Smooth muscle cell (in vitro differentiated cells): ENCODE measurements around the gene MYBPHL. TPM values are rescaled to one million over a fixed set of nuclear protein-coding genes. Genes with fewer than 3 reads are reported as not detected.
A peak's percentile ranks its signal among the peaks of the same experiment; 100 is the strongest.
"Not testable (repeated sequence)": the region's sequence is repeated elsewhere in the genome, so short reads cannot be mapped to it uniquely, and the experiment has no call there.

Experiments
- DNase-seq: peaks from one replicate; lab custom pipeline; 2025; ENCODE audit not compliant: unreplicated experiment; lab: John Stamatoyannopoulos, UW
- H2AFZ ChIP-seq: fragments of 200-600 bp; sonication (generic); 2 replicates; pipeline ENCODE4 v1.6.0; 2016; ENCODE audit warnings: antibody characterized with exemption, low read depth, mild to moderate bottlenecking
- H3F3A ChIP-seq: fragments of 200-600 bp; sonication (generic); 2 replicates; pipeline ENCODE4 v1.6.0; 2017; ENCODE audit warnings: antibody characterized with exemption, low read depth
- H3K27ac ChIP-seq: fragments of 200-600 bp; sonication (generic); 2 replicates; pipeline ENCODE4 v1.5.1; 2016; ENCODE audit warnings: low read depth, mild to moderate bottlenecking
- H3K27me3 ChIP-seq: fragments of 200-600 bp; sonication (generic); 2 replicates; pipeline ENCODE4 v1.6.1; 2016; ENCODE audit warnings: low read depth, mild to moderate bottlenecking
- H3K36me3 ChIP-seq: fragments of 200-600 bp; sonication (generic); 2 replicates; pipeline ENCODE4 v1.5.1; 2016; ENCODE audit warnings: low read depth
- H3K4me1 ChIP-seq: fragments of 200-600 bp; sonication (generic); 2 replicates; pipeline ENCODE4 v1.5.1; 2016; ENCODE audit warnings: low read depth
- H3K4me2 ChIP-seq: fragments of 200-600 bp; sonication (generic); 2 replicates; pipeline ENCODE4 v1.6.0; 2016; ENCODE audit warnings: mild to moderate bottlenecking
- H3K4me3 ChIP-seq: fragments of 200-600 bp; sonication (generic); 2 replicates; pipeline ENCODE4 v1.5.1; 2016; ENCODE audit warnings: mild to moderate bottlenecking
- H3K79me2 ChIP-seq: fragments of 200-600 bp; sonication (generic); 2 replicates; pipeline ENCODE4 v1.6.0; 2016; ENCODE audit warnings: low read depth, mild to moderate bottlenecking
- H3K9ac ChIP-seq: fragments of 200-600 bp; sonication (generic); 2 replicates; pipeline ENCODE4 v1.6.0; 2016; ENCODE audit warnings: low read depth
- H3K9me3 ChIP-seq: fragments of 200-600 bp; sonication (generic); replicated peaks from 2 replicates; pipeline ENCODE4 v1.5.1; 2016; ENCODE audit warnings: low read depth
- H4K20me1 ChIP-seq: fragments of 200-600 bp; sonication (generic); 2 replicates; pipeline ENCODE4 v1.6.0; 2016; ENCODE audit warnings: low read depth
- WGBS: methylation state at CpG from one replicate; pipeline ENCODE4 v1.1.7; 2016; ENCODE audit warnings: low lambda C conversion rate; 5-methylcytosine and 5-hydroxymethylcytosine counted together
- polyA plus RNA-seq: library from polyadenylated mRNA; unstranded; fragments of >200 nt; fragmentation: Nextera tagmentation; extraction: Ambion mirVana; gene quantifications from 2 replicates; pipeline ENCODE4 v1.2.1, GENCODE V29; 2016
- total RNA-seq: library from RNA; depleted of rRNA; stranded (reverse); fragments of >200 nt; gene quantifications from 2 replicates; pipeline ENCODE4 v1.2.3, GENCODE V29; 2014
- TF ChIP-seq, protein P1 (sequence below): fragments of 200-600 bp; sonication (generic); IDR thresholded peaks from 2 replicates; pipeline ENCODE4 v1.5.1; 2017; ENCODE audit warnings: borderline replicate concordance, mild to moderate bottlenecking, antibody characterized with exemption; ENCODE audit not compliant: insufficient read depth, poor library complexity, severe bottlenecking

MYBPHL gene
- total and polyA plus RNA-seq, 2 experiments from 2014 or later = not detected

DNA sequence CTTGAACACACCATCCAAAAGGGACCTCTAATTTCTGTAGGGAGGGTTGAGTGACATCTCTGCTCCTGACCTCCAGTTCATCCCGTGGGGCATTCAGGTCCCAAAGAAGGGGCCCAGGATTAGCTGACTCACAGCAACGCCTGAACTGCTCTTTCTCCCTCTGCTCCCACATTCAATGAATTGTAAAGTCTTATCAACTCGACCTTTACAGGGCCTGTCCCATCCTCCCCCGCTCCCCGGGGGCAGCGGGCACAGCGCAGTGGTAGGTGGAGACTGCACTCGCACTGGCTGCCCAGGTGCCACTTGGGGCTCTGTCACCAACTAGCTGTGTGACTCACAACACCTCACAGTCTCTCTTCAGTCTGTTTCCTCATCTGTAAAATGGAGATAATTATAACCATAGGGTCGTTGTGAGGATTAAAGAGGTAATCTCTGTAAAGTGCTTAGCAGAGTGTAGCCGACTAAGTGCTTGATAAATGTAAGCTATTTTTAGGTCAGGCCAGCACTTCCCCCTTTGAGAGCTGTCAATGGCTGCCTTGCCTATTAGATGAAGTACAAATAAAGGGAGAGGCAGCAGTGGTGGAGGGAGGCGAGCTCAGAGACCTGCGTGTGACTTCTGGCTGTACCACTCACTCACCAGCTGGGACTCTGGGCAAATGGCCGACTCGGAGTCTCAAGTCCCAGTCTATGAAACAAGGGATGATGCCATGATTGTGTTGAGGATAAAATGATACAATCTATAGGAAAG is 637 bp upstream of the MYBPHL start:
- H4K20me1 ChIP-seq = no peaks in the 10 kb centered on the region
- H2AFZ ChIP-seq = no peak overlapping the region
- no peaks in the 10 kb centered on the region for H3F3A ChIP-seq
- no peaks in the 10 kb centered on the region for H3K79me2 ChIP-seq
- no peak overlapping the region for H3K4me3 ChIP-seq
- H3K27me3 ChIP-seq = no peaks in the 10 kb centered on the region
- DNase-seq = no peak
- H3K4me2 ChIP-seq = peak overlapping the region; percentile 12
- peaks cover 23% of the 10 kb centered on the region for H3K4me1 ChIP-seq
- no peaks in the 10 kb centered on the region for H3K36me3 ChIP-seq
- TF ChIP-seq, protein P1, sequence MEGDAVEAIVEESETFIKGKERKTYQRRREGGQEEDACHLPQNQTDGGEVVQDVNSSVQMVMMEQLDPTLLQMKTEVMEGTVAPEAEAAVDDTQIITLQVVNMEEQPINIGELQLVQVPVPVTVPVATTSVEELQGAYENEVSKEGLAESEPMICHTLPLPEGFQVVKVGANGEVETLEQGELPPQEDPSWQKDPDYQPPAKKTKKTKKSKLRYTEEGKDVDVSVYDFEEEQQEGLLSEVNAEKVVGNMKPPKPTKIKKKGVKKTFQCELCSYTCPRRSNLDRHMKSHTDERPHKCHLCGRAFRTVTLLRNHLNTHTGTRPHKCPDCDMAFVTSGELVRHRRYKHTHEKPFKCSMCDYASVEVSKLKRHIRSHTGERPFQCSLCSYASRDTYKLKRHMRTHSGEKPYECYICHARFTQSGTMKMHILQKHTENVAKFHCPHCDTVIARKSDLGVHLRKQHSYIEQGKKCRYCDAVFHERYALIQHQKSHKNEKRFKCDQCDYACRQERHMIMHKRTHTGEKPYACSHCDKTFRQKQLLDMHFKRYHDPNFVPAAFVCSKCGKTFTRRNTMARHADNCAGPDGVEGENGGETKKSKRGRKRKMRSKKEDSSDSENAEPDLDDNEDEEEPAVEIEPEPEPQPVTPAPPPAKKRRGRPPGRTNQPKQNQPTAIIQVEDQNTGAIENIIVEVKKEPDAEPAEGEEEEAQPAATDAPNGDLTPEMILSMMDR = no peak
- no peak overlapping the region for H3K9ac ChIP-seq
- 31% methylated on average over 14 of the region's 14 CpGs for WGBS
- no peak overlapping the region for H3K27ac ChIP-seq
- no peaks in the 10 kb centered on the region for H3K9me3 ChIP-seq

DNA sequence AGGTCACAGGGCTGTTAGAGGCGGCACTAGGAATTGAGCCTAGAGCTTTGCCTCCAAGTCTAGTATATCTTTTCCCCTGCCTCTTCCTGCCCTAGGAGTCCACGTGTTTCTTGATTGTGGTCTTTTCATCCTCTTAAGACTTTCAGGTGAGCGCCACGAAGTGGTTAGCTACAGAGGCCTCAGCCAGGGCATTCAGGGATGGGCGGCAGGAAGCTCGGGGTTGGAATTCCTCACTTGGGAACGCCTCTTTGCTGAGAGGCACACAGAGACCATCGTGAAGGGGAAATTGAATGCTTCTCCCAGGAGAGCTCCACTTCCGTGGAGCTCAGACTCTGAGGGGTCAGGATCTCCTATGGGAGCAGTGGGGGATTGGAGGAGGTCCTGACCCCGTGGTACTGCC is 820 bp downstream of the MYBPHL start:
- H3K9me3 ChIP-seq, H3K9ac ChIP-seq, H3K4me3 ChIP-seq, H3K4me2 ChIP-seq, H2AFZ ChIP-seq, H3K27me3 ChIP-seq, H3F3A ChIP-seq, H3K27ac ChIP-seq, DNase-seq, H3K36me3 ChIP-seq, H4K20me1 ChIP-seq, H3K79me2 ChIP-seq: not testable (repeated sequence)
- WGBS = 51% methylated on average over 10 of the region's 10 CpGs
- peaks cover 23% of the 10 kb centered on the region for H3K4me1 ChIP-seq

DNA sequence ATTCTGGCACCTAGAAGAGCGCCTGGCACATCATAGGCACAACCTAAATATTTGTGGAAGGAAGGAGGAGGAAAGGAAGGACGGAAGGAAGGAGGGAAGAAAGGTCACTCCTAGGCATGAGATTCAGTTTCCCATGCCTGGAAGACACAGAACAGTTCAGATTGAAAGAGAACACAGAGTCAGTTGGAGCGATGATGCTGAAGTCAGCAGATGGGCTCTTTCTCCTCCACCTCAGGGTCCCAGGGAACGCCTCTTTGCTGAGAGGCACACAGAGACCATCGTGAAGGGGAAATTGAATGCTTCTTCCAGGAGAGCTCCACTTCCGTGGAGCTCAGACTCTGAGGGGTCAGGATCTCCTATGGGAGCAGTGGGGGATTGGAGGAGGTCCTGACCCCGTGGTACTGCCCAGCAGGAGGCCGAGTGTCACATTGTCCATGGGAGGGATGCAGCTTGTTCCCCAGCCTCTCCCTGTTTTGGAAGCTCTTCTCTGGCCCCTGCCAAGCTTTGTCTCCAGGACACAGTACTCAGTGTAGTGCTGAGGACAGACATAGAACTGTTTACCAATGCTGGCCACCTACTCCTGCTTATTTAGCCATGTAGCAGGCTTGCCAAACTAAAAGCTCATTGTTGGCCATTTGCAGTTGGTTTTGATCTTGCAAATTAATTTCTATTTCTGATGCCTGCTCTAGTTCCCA is 2.4 kb downstream of the MYBPHL start:
- WGBS = 87% methylated on average over 8 of the region's 8 CpGs
- no peak overlapping the region for H3K9ac ChIP-seq
- no peaks in the 10 kb centered on the region for H4K20me1 ChIP-seq
- no peaks in the 10 kb centered on the region for H3K9me3 ChIP-seq
- H3K27ac ChIP-seq = no peak overlapping the region
- H3F3A ChIP-seq = no peaks in the 10 kb centered on the region
- no peak overlapping the region for H2AFZ ChIP-seq
- H3K79me2 ChIP-seq = no peaks in the 10 kb centered on the region
- no peak for DNase-seq
- H3K4me3 ChIP-seq = no peak overlapping the region
- H3K27me3 ChIP-seq = no peaks in the 10 kb centered on the region
- no peak overlapping the region for H3K4me2 ChIP-seq
- TF ChIP-seq, protein P1 = no peak
- H3K4me1 ChIP-seq = peaks cover 23% of the 10 kb centered on the region
- no peaks in the 10 kb centered on the region for H3K36me3 ChIP-seq

DNA sequence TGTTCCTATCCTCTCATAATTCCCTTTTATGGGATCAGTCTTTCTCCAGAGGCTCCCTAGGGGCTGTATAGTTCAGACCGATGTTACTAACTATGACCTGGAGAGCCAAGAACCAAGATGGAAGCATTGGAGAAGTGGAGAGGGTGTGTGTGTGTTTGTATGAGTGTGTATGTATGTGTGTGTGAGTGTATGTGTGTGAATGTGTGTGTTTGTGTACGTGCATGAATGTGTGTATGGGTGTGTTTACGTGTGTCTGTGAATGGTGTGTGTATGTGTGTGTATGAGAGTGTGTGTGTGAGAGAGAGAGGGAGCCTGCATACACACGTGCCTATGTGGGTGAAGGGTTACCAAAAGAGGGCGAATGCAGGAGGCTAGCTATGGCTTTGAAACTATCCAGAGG is 4.9 kb downstream of the MYBPHL start:
- H3K9me3 ChIP-seq = no peaks in the 10 kb centered on the region
- H3F3A ChIP-seq = peaks cover 4% of the 10 kb centered on the region
- 92% methylated on average over 5 of the region's 5 CpGs for WGBS
- H3K4me2 ChIP-seq = no peak overlapping the region
- no peak overlapping the region for H3K4me3 ChIP-seq
- H3K9ac ChIP-seq = no peak overlapping the region
- no peak overlapping the region for H3K27ac ChIP-seq
- H2AFZ ChIP-seq = no peak overlapping the region
- TF ChIP-seq, protein P1 = no peak
- H4K20me1 ChIP-seq = no peaks in the 10 kb centered on the region
- no peaks in the 10 kb centered on the region for H3K36me3 ChIP-seq
- no peaks in the 10 kb centered on the region for H3K27me3 ChIP-seq
- H3K4me1 ChIP-seq = peaks cover 9% of the 10 kb centered on the region
- DNase-seq = no peak
- no peaks in the 10 kb centered on the region for H3K79me2 ChIP-seq
